ENCODE measurements around the gene CLEC14A. TPM values are rescaled to one million over a fixed set of nuclear protein-coding genes. Genes with fewer than 3 reads are reported as not detected.

CLEC14A gene
- total RNA-seq, 1 donor from 2014 or later: 0.08 TPM

DNA sequence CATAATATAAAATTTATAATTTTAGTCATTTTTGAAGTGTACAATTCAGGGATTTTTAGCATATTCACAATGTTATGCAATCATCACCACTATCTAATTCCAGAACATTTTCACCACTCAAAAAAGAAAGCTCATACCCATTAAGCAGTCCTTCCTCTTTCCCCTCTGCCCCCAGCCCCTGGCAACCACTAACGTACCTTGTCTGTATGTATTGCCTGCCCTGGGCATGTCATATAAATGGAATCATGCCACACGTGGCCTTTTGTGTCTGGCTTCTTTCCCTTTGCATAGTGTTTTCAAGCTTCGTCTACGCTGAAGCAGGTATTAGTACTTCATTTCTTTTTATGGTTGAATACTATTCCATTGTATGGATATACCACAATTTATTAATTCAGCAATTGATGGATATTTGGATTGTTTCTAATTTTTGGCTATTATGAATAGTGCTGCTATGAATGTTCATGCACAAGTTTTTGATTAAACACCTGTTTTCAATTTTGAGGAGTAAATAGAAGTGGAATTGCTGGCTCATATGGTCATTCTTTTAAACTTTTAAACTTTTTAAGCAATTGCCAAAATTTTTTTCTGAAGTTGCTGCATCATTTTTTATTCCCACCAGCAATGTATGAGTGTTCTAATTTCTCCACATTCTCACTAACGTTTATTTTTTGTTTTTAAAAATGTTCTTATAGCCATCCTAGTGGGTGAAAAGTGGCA, 49.8 kb downstream of the CLEC14A start:
- no peak for DNase-seq (ENCODE audit: low read depth)

DNA sequence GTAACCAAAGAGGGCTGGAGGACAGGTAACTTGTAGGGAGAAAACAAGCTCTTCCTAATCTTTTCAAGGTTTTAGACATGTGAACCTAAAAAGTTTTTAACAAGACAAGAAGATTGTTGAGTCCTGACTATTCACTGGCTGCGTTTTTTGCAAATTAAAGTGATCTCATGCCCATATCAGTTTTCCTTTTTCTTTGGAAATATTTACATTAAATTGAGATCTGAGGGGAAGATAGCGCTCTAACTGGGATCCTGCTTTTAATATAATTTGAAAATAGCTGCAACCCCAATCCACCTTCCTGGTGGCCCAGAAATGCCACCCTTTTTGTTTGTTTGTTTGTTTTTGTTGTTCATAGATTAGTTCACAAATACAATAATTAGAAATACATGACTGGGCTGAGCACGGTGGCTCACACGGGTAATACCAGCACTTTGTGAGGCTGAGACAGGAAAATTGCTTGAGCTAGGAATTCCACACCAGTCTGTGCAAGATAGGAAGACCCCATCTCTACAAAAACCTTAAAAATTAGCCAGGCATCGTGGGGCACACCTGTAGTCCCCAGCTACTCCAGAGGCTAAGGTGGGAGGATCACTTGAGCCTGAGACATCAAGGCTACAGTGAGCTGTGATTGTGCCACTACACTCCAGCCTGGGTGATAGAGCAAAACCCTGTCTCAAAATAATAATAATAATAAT, 50.6 kb downstream of the CLEC14A start:
- no peak for DNase-seq (ENCODE audit: low read depth)

DNA sequence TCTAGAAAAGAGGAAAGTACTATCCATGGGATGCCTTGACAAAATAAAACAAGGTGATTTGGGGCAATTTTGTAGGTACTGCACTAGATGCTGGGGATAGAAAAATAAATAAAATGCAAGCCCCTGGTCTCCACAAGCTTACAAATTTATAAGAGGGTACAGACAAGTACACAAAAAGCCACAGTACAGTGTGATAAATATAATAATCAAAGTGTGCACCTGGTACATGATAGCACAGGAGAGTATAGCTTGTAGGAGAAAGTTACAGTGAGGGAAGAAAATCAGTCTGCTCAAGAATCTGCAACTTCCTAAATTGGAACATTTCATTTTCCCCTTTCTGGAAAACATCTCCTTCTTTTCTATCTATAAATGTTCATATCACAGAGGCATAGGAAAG, 51.2 kb downstream of the CLEC14A start:
- DNase-seq (ENCODE audit: low read depth): no peak

Other genes starting within 250 kb of the CLEC14A start
- 0.32 and 0.68 TPM in 2 replicates for gene SSTR1, start 48.2 kb downstream of the CLEC14A start, total RNA-seq